ENCODE measurements around the gene H2BW1.
"Not testable (repeated sequence)": the region's sequence is repeated elsewhere in the genome, so short reads cannot be mapped to it uniquely, and the experiment has no call there.

Gene H2BW1

GRCh38 chrX:104013606-104014005 lies at the start of gene H2BW1:
H2BW1 (minus strand) TSS chrX:104013708; CDS start chrX:104013576, 132 bp downstream.
- no peaks in the 10 kb centered on the region for H3K36me3 Mint-ChIP-seq (ENCODE audit: insufficient read depth)
- no peaks in the 10 kb centered on the region for H3K4me1 Mint-ChIP-seq
- peaks cover 17% of the 10 kb centered on the region for H3K27me3 Mint-ChIP-seq
- H3K9me3 Mint-ChIP-seq: no peaks in the 10 kb centered on the region
- no peak within 1 kb of the TSS for H3K27ac Mint-ChIP-seq (ENCODE audit: low read depth)
- no peak within 1 kb of the TSS for H3K4me3 Mint-ChIP-seq
- no peak for ATAC-seq (replicated peaks; ENCODE audit: extremely low read depth, poor library complexity, severe bottlenecking)
- no peak for DNase-seq (ENCODE audit: low spot score in 2 of 2)

GRCh38 chrX:104062636-104063035 lies 49.1 kb upstream of the H2BW1 start:
- DNase-seq (ENCODE audit: low spot score in 2 of 2); H3K27ac Mint-ChIP-seq (ENCODE audit: low read depth); H3K27me3 Mint-ChIP-seq; H3K4me3 Mint-ChIP-seq; ATAC-seq (replicated peaks; ENCODE audit: extremely low read depth, poor library complexity, severe bottlenecking); H3K36me3 Mint-ChIP-seq (ENCODE audit: insufficient read depth); H3K9me3 Mint-ChIP-seq; H3K4me1 Mint-ChIP-seq: not testable (repeated sequence)

GRCh38 chrX:104054956-104055355 lies 41.4 kb upstream of the H2BW1 start:
- not testable (repeated sequence) for H3K36me3 Mint-ChIP-seq (ENCODE audit: insufficient read depth); H3K4me1 Mint-ChIP-seq; H3K27me3 Mint-ChIP-seq; DNase-seq (ENCODE audit: low spot score in 2 of 2); H3K9me3 Mint-ChIP-seq; ATAC-seq (replicated peaks; ENCODE audit: extremely low read depth, poor library complexity, severe bottlenecking); H3K27ac Mint-ChIP-seq (ENCODE audit: low read depth); H3K4me3 Mint-ChIP-seq

- DNase-seq (ENCODE audit: low spot score in 2 of 2): no peak
- Mint-ChIP-seq H3K4me1 (no peaks in the 10 kb centered on the region), H3K9me3 (no peaks in the 10 kb centered on the region), H3K36me3 (ENCODE audit: insufficient read depth) (no peaks in the 10 kb centered on the region), H3K27ac (ENCODE audit: low read depth) (no peak overlapping the region), H3K27me3 (peaks cover 52% of the 10 kb centered on the region), H3K4me3 (no peak overlapping the region)
- no peak for ATAC-seq (replicated peaks; ENCODE audit: extremely low read depth, poor library complexity, severe bottlenecking)
Measured at GRCh38 chrX:104047171-104047570, 33.7 kb upstream of the H2BW1 start.

- no peak for DNase-seq (ENCODE audit: low spot score in 2 of 2)
- no peaks in the 10 kb centered on the region for H3K36me3 Mint-ChIP-seq (ENCODE audit: insufficient read depth)
- no peaks in the 10 kb centered on the region for H3K4me1 Mint-ChIP-seq
- no peak overlapping the region for H3K27ac Mint-ChIP-seq (ENCODE audit: low read depth)
- no peaks in the 10 kb centered on the region for H3K9me3 Mint-ChIP-seq
- H3K27me3 Mint-ChIP-seq: peaks cover 68% of the 10 kb centered on the region
- no peak overlapping the region for H3K4me3 Mint-ChIP-seq
- no peak for ATAC-seq (replicated peaks; ENCODE audit: extremely low read depth, poor library complexity, severe bottlenecking)
Measured at GRCh38 chrX:104045642-104046041, 32.1 kb upstream of the H2BW1 start.

GRCh38 chrX:104041003-104041402 lies 27.5 kb upstream of the H2BW1 start:
- Mint-ChIP-seq H3K27ac (ENCODE audit: low read depth) (no peak overlapping the region), H3K27me3 (peaks cover 65% of the 10 kb centered on the region), H3K4me3 (no peak overlapping the region), H3K9me3 (no peaks in the 10 kb centered on the region), H3K4me1 (no peaks in the 10 kb centered on the region), H3K36me3 (ENCODE audit: insufficient read depth) (no peaks in the 10 kb centered on the region)
- no peak for DNase-seq (ENCODE audit: low spot score in 2 of 2)
- ATAC-seq (replicated peaks; ENCODE audit: extremely low read depth, poor library complexity, severe bottlenecking): no peak

- H3K27me3 Mint-ChIP-seq: peaks cover 75% of the 10 kb centered on the region
- H3K36me3 Mint-ChIP-seq (ENCODE audit: insufficient read depth): no peaks in the 10 kb centered on the region
- no peak for ATAC-seq (replicated peaks; ENCODE audit: extremely low read depth, poor library complexity, severe bottlenecking)
- no peak within 1 kb of the TSS for H3K4me3 Mint-ChIP-seq
- H3K9me3 Mint-ChIP-seq: no peaks in the 10 kb centered on the region
- no peaks in the 10 kb centered on the region for H3K4me1 Mint-ChIP-seq
- DNase-seq (ENCODE audit: low spot score in 2 of 2): no peak
- H3K27ac Mint-ChIP-seq (ENCODE audit: low read depth): no peak within 1 kb of the TSS
Measured at GRCh38 chrX:104039689-104040505, 26.4 kb upstream of the H2BW1 start, which contains the start of gene H2BW2. H2BW2 (plus strand) TSS chrX:104039956; CDS start chrX:104039995, 39 bp downstream.

GRCh38 chrX:104018126-104018525 lies 4.6 kb upstream of the H2BW1 start:
- DNase-seq (ENCODE audit: low spot score in 2 of 2): no peak
- H3K4me3 Mint-ChIP-seq: no peak overlapping the region
- no peaks in the 10 kb centered on the region for H3K9me3 Mint-ChIP-seq
- H3K27ac Mint-ChIP-seq (ENCODE audit: low read depth): no peak overlapping the region
- no peaks in the 10 kb centered on the region for H3K36me3 Mint-ChIP-seq (ENCODE audit: insufficient read depth)
- H3K4me1 Mint-ChIP-seq: no peaks in the 10 kb centered on the region
- peaks cover 29% of the 10 kb centered on the region for H3K27me3 Mint-ChIP-seq
- ATAC-seq (replicated peaks; ENCODE audit: extremely low read depth, poor library complexity, severe bottlenecking): no peak

- not testable (repeated sequence) for H3K27ac Mint-ChIP-seq (ENCODE audit: low read depth); H3K4me3 Mint-ChIP-seq; H3K4me1 Mint-ChIP-seq; ATAC-seq (replicated peaks; ENCODE audit: extremely low read depth, poor library complexity, severe bottlenecking); H3K9me3 Mint-ChIP-seq; DNase-seq (ENCODE audit: low spot score in 2 of 2); H3K36me3 Mint-ChIP-seq (ENCODE audit: insufficient read depth)
- H3K27me3 Mint-ChIP-seq: peaks cover 29% of the 10 kb centered on the region
Measured at GRCh38 chrX:104015576-104015975, 2.1 kb upstream of the H2BW1 start.

GRCh38 chrX:104013158-104013557 lies 350 bp downstream of the H2BW1 start:
- H3K4me3 Mint-ChIP-seq: no peak overlapping the region
- DNase-seq (ENCODE audit: low spot score in 2 of 2): no peak
- H3K27me3 Mint-ChIP-seq: peaks cover 13% of the 10 kb centered on the region
- H3K9me3 Mint-ChIP-seq: no peaks in the 10 kb centered on the region
- H3K36me3 Mint-ChIP-seq (ENCODE audit: insufficient read depth): no peaks in the 10 kb centered on the region
- no peaks in the 10 kb centered on the region for H3K4me1 Mint-ChIP-seq
- no peak overlapping the region for H3K27ac Mint-ChIP-seq (ENCODE audit: low read depth)
- ATAC-seq (replicated peaks; ENCODE audit: extremely low read depth, poor library complexity, severe bottlenecking): no peak

GRCh38 chrX:104008831-104009230 lies 4.7 kb downstream of the H2BW1 start:
- Mint-ChIP-seq H3K9me3 (no peaks in the 10 kb centered on the region), H3K4me1 (no peaks in the 10 kb centered on the region), H3K36me3 (ENCODE audit: insufficient read depth) (no peaks in the 10 kb centered on the region), H3K4me3 (no peak overlapping the region), H3K27me3 (peaks cover 8% of the 10 kb centered on the region), H3K27ac (ENCODE audit: low read depth) (no peak overlapping the region)
- ATAC-seq (replicated peaks; ENCODE audit: extremely low read depth, poor library complexity, severe bottlenecking) (no peak), DNase-seq (ENCODE audit: low spot score in 2 of 2) (no peak)

GRCh38 chrX:103999234-103999633 lies 14.3 kb downstream of the H2BW1 start:
- ATAC-seq (replicated peaks; ENCODE audit: extremely low read depth, poor library complexity, severe bottlenecking) (no peak), DNase-seq (ENCODE audit: low spot score in 2 of 2) (no peak)
- no peaks in the 10 kb centered on the region for H3K27me3 Mint-ChIP-seq
- no peak overlapping the region for H3K27ac Mint-ChIP-seq (ENCODE audit: low read depth)
- H3K4me1 Mint-ChIP-seq: no peaks in the 10 kb centered on the region
- H3K4me3 Mint-ChIP-seq: no peak overlapping the region
- no peaks in the 10 kb centered on the region for H3K9me3 Mint-ChIP-seq
- H3K36me3 Mint-ChIP-seq (ENCODE audit: insufficient read depth): no peaks in the 10 kb centered on the region

GRCh38 chrX:103983508-103983907 lies 30.0 kb downstream of the H2BW1 start:
- H3K36me3 Mint-ChIP-seq (ENCODE audit: insufficient read depth); H3K4me3 Mint-ChIP-seq; H3K9me3 Mint-ChIP-seq; H3K27me3 Mint-ChIP-seq; H3K4me1 Mint-ChIP-seq; H3K27ac Mint-ChIP-seq (ENCODE audit: low read depth); ATAC-seq (replicated peaks; ENCODE audit: extremely low read depth, poor library complexity, severe bottlenecking); DNase-seq (ENCODE audit: low spot score in 2 of 2): not testable (repeated sequence)

Data from central memory CD8-positive, alpha-beta T cell (primary cell).